HG02870 (cell line): ENCODE data around the gene SHMT1.

ENCODE experiments used
- ATAC-seq: cut with Tn5 transposase; IDR thresholded peaks from one replicate; pipeline ENCODE4 v1.9.1; 2021; ENCODE audit warnings: mild to moderate bottlenecking, moderate library complexity; ENCODE audit not compliant: unreplicated experiment

The SHMT1 gene

GRCh38 chr17:18291718-18292540, 71.4 kb downstream of the SHMT1 start:
- ATAC-seq = no peak

DNA sequence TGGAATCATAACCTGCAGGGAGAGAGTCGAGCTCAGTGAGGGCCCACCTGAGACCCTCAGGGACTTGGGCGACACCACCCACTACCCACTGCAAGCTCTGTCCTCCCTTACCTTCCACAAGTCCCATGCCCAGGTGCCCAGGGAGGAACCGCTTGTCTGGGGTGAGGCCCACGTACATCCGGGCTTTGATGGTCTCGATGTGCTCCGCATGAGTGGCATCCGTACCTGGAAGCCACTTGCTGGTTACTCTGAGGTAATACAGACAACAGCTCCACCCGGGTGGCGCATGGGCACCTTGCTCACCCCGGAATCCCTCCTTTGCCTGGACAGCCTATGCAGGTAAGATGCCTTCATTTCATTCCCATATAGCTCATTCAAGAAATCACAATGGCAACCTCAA, 78.1 kb downstream of the SHMT1 start:
- ATAC-seq = no peak

DNA sequence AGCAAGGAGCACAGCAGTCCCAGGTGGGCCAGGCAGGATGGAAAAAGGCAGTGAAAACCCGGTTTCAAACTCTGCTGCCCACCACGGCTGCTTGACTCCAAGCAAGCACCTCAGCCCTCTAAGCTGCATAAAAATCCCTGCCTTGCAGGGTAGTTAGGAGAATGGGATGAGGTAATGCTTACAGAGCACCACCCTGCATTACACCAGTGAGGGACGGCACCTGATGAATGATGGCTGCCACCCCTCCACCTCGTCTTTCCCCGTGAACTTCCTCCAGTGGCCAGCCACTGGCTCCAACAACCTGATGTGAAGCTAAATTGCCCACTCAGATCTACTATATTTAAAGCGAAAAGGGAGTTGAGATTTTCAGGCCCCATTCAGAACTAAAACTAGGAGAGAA, 81.6 kb downstream of the SHMT1 start:
- ATAC-seq = no peak

DNA sequence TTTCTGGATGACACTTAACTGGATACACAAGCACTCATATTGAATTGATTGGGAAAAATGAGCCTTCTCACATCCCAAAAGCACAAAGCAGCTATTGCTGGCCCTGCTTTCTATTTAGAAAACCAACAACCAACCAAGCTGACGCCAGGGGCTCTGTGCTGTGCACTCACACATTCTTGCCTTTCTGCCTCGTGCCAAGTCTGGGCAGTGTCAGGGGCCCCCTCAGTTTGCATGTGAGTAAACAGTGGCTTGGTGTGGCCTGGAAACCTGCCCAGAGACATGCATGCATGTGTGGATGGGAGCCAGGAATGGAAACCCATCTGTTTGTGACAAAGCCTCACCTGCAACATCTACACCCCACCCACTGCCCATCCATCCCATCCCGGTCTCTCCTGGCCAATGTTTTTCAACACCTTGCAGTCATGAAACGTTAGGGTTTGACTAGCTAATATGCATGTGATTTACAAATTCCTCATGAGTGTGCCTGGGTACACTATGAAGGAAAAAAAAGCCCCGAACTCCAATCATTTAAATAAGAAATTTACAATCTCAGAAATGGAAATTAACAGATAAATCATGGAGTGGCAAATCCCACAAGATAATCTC, 82.5 kb downstream of the SHMT1 start:
- no peak for ATAC-seq

GRCh38 chr17:18280249-18280648, 83.1 kb downstream of the SHMT1 start:
- ATAC-seq = no peak

DNA sequence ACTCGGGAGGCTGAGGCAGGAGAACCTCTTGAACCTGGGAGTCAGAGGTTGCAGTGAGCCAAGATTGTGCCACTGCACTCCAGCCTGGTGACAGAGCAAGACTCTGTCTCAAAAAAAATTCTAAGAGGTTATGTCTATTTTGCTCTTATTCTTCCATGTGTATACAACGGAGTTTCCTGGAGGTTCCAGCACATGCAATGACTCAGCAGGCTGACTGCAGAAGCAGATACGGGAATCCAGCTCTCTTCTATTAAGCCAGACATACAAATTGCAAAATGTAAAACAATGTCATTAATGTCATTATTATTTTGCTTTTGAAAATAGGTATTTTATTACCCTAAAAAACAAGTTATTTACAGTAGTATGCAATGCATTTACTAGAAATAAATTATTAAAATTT, 84.5 kb downstream of the SHMT1 start:
- ATAC-seq = no peak
